Omental fat pad (tissue), 4 donors: ENCODE results near the gene ITPR2. TPM values are rescaled to one million over a fixed set of nuclear protein-coding genes. Genes with fewer than 3 reads are reported as not detected.
"Not testable (repeated sequence)": the region's sequence is repeated elsewhere in the genome, so short reads cannot be mapped to it uniquely, and the experiment has no call there.

Source experiments
- ATAC-seq: fragments of 150-250 bp; one replicate; pipeline ENCODE4 v1.9.1; 2016; ENCODE audit warnings: mild to moderate bottlenecking, moderate library complexity; ENCODE audit not compliant: low FRiP score
- DNase-seq: peaks from one replicate; pipeline ENCODE4 v3.0.0-alpha.2; 2019; ENCODE audit warnings: low spot score
- CTCF ChIP-seq, 3 donors: fragments of 450-650 bp; IDR thresholded peaks; one replicate each; pipeline ENCODE4 v1.5.1; 2016 to 2017; ENCODE audit warnings: antibody characterized with exemption in 3 of 3, mild to moderate bottlenecking in 3 of 3, moderate library complexity in 2 of 3
- total RNA-seq, 4 donors: library from RNA; depleted of rRNA; stranded (reverse); fragments of >200 nt; gene quantifications; one replicate each; pipeline ENCODE4 v1.1.0, GENCODE V29; 2016

Gene ITPR2
- total RNA-seq, 4 donors from 2014 or later, result 39.0 to 62.9 (median 47.4) TPM

GRCh38 chr12:26730481-26731350 lies 102.3 kb downstream of the ITPR2 start:
- ATAC-seq (no peak), DNase-seq (no peak)
- no peak for TF ChIP-seq CTCF (IDR thresholded peaks at IDR 0.05)

GRCh38 chr12:26729137-26729671 lies 103.8 kb downstream of the ITPR2 start:
- not testable (repeated sequence) for ATAC-seq, DNase-seq

GRCh38 chr12:26728205-26729050 lies 104.6 kb downstream of the ITPR2 start:
- ATAC-seq, result no peak
- no peak for TF ChIP-seq CTCF (IDR thresholded peaks at IDR 0.05)
- no peak for DNase-seq

GRCh38 chr12:26727482-26728204 lies 105.4 kb downstream of the ITPR2 start:
- no peak for TF ChIP-seq CTCF (IDR thresholded peaks at IDR 0.05)
- no peak for DNase-seq
- no peak for ATAC-seq

- no peak for TF ChIP-seq CTCF (IDR thresholded peaks at IDR 0.05)
- ATAC-seq (no peak), DNase-seq (no peak)
Observed at GRCh38 chr12:26726956-26727355, 106.0 kb downstream of the ITPR2 start.

GRCh38 chr12:26725276-26725916 lies 107.6 kb downstream of the ITPR2 start:
- DNase-seq (no peak), ATAC-seq (no peak)
- TF ChIP-seq CTCF (IDR thresholded peaks at IDR 0.05), result no peak
